Stimulated activated CD8-positive, alpha-beta memory T cell treated with anti-CD3 and anti-CD28 coated beads, Interleukin-2, amount 100 ng/mL, for 48 hours (primary cell): ENCODE measurements around the gene STARD3.

Source experiments
- DNase-seq, 2 donors: peaks; one replicate each; pipeline ENCODE4 v3.0.0-alpha.2; 2020; ENCODE audit warnings: low read depth in 2 of 2

Gene STARD3

DNA sequence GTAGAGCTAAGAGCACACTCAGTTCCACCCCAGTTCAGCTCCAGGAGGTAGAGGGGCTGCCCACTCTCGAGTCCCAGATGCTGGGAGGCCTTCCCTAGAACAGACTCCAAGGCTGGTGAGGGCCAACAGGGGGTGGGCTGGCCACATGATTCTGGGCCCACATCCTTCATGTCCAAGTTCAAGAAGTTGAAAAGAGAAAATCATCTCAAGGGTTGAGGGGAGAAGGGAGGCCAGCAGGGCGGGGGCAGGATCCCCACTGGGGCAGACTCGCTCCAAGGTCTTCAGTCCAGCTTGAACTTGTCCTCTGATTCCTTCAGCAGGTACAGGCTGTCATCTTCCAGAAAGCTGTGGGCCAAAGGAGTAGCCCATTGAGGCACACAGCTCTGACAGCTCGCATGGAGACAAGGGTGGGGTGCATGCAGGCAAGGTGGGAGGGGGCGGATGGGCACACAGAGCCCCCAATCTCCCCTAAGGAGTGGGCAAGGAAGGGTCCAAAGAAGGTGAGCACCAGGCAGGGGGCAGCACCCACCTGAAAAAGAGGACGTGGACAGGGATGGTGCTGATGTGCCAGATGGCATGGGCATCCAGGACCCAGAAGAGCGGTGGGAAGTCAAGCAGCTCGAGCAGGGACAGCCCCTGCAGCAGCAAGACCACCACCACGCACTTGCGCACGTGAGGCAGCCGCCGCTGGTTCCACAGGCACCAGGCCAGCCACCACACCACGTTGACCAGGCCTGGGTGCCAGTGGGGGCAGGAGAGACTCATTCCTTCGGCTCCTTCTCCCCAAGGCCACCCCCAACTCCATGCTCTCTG lies 35.8 kb downstream of the STARD3 start:
- no peak for DNase-seq

DNA sequence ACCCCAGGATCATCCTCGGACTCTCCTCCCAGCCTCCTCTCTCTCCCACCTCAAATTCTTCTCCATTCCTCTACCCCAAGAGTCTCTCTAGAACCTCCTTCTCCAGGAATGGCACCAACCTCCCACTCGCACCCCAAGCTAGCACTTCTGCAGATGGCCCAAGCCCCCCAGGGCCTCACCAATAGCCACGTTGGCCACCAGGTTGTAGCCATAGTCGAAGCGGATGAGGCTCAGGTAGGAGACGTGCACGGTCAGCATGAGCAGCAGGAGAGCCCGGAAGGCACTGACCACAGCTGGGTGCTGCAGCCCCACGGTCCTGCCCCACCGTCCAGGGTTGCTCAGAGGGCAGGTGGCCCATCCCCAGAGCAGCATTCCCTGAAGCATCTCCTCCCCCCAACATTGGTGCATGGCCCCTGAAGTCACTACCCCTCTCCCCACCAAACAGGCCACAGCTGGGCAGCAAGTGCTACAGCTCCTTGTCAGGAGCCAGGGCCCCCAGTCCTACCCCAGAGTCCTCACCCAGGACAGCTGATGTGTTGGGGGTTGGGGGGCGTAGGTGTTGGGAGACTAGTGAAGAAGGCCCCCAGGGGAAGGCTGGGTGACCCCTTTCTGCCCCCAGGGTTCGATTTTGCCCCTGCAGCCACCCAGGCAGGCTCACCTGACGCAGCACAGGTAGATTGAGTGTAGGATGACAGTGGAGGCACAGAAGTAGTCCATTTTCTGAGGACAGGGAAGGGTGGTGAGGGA lies 36.6 kb downstream of the STARD3 start:
- no peak for DNase-seq

DNA sequence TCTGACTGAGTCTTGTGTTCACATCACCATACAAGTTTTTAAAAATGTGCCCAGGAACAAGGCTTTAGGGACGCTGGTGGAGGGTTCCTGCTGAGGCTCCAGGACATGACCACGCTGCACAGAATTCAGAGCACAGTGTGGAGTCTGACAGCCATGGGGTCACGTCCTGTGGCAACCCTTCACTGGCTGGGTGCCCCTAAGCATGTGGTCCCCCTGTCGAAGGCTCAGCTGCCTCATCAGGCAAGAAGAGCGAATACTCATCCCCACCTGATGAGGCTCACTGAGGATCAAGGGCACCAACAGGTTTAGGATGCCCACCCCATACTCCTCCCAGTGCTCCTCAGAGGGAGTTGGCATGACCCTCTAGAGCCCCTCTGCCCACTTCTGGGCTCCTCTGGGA lies 37.2 kb downstream of the STARD3 start:
- DNase-seq, result no peak

- DNase-seq, result no peak
These were observed 37.9 kb downstream of the STARD3 start for GRCh38 chr17:39674702-39675389.

DNA sequence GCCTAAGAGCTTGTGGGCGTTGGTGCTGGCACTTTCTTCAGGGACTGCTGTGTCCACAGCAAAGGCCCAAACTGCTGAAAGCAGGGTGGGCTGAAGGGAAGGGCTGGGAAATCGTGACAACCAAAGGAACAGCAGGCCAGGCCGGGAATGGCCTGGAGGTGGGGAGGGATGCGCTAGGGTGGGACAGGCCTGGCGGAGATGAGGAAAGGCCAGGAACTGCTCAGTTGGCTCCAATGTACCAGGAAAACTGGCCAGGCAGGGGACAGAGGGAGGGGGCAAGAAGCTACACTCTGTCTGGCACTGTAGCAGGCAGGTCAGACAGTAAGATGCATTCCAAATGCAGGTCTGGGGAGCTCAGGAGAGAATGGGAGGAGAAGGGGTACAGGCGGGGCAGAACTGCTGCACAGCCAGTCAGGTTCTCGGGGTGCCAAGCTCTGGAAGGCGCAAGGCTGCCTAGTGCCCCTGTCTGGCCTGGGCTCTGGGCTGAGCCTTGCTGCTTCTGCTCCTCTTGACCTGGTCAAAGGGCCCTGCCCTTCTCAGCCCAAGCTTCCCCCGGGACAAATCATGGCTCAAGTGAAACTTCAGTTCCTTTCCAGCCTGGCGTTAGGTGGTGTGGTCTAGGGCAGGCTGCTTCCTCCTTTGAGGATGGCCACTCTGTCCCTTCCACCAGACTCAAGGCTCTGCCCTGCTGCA lies 38.6 kb downstream of the STARD3 start:
- no peak for DNase-seq

GRCh38 chr17:39676198-39676819 lies 39.4 kb downstream of the STARD3 start:
- peak; percentile 22 to 36 for DNase-seq

DNA sequence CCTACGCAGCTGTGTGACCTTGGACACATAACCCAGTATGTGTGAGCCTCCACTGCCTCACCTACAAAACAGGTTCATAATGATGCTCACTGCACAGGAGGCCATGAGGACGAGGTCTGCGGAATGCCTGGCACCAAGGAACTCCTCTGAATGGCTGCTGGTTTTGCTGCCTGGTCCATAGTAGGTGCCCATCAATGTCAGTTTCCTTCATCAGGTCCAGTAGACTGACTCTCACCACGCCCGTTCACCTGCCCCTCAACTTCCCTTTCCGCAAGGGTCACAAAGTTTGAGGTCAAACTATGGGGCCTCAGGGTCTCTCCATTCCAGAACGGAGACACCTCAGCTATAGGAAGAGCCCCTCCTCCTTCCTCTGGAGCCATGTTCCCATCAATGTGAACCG lies 40.1 kb downstream of the STARD3 start:
- no peak for DNase-seq

GRCh38 chr17:39677542-39678339 lies 40.8 kb downstream of the STARD3 start:
- no peak for DNase-seq

- no peak for DNase-seq
These were observed 41.6 kb downstream of the STARD3 start for GRCh38 chr17:39678340-39679116.

DNA sequence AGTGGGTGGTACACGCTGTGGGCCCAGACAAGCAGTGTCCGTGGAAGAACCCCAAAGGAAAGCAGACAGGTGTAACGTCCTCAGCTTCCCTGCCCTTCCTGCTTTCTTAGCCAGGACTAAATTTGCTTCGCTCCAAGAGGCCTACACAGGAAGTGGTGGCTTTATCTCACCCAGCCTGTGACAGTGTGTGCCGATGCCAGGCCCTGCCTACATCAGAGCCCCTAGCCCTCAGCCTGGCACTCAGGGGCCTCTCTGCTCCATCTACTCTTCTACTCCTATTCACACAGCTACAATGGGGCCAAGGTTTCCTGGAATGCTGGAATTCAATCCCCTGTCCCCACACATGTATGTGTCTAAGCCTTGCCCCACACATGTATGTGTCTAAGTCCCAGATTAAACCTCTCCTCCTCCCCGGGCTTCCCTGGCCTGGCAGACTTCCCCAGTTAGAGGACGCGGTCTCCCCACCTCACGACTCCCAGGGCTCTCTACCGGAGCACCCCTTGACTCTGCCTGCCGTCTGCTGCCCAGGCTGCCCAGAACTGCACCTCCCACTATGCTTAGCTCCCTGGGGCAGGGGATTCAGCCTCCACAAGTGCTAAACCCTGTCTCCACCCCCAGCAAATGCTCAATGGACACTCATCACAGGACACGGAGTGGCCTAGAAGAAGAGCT lies 42.7 kb downstream of the STARD3 start:
- DNase-seq, result no peak

DNA sequence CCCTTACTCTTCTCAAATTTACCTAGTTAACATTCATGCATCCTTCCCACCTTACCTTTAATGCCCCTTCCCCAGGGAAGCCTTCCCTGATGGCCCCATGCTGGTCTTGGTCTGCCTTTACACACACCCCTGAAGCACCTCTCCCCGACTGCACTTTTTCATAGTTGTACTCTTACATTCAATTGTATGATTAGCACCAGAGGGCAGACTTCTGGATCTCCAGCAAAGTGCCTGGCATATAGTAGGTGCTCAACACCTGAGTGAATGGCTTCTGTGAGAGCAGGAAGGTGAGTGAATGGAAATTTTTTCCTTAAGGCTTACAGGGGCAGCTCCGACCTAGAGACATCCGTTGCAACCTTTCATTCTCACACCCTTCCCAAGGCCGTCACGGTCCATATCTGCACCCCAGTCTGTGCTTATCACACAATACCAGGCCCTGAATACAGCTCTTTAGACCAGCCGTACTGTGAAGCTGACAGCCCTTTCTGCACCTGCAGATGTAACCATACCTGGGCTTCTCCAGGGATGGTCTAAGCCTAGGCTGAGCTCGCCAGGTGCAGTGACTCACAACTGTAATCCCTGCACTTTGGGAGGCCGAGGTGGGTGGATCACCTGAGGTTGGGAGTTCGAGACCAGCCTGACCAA lies 46.5 kb downstream of the STARD3 start:
- no peak for DNase-seq

- DNase-seq, result no peak
These were observed 47.6 kb downstream of the STARD3 start for GRCh38 chr17:39684369-39685192.

GRCh38 chr17:39687101-39687545 lies 50.2 kb downstream of the STARD3 start:
- no peak for DNase-seq

DNA sequence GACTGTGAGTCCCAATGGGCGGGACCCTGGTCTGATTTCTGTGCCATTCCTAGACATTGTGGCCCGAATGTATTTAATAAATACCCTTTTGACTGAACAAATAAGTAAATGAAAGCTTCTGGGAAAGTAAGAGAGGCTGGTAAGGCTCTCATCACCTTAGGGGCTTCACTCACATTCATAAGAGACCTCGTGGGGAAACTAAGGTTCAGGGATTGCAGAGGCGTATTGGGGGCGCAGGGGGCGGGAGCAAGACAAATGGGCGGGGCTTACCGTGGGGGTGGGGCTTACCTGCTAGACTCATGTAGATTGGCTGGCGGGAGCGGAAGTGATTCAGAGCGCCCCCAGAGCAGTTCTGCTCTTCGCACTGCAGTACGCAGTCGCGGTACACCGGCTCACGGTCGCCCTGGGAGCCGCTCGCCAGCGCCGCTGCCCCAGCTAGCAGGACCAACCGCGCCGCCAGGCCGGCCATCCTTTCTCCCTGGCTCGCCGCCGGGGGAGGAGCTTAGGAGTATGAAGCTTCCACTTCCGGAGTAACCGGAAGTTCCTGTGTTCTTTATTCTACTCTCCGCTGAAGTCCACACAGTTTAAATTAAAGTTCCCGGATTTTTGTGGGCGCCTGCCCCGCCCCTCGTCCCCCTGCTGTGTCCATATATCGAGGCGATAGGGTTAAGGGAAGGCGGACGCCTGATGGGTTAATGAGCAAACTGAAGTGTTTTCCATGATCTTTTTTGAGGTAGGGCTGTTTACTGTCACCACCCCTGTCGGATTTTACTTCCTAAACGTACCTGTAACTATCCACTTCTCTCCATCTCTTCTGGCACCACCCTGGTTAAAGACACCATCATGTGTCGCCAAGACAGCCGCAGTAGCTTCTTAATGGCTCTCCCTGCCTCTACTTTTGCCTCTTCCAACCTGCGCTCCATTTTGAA lies 50.9 kb downstream of the STARD3 start, which contains the start of gene PGAP3:
TSS of gene PGAP3 (minus strand) at position 512 of the 929 bp plus-strand sequence. CDS start at position 469, 43 bp downstream.
- DNase-seq, result peak; percentile 83 to 91

- no peak for DNase-seq
These were observed 51.5 kb downstream of the STARD3 start for GRCh38 chr17:39688475-39688835.

GRCh38 chr17:39688945-39689344 lies 52.0 kb downstream of the STARD3 start:
- DNase-seq, result no peak

DNA sequence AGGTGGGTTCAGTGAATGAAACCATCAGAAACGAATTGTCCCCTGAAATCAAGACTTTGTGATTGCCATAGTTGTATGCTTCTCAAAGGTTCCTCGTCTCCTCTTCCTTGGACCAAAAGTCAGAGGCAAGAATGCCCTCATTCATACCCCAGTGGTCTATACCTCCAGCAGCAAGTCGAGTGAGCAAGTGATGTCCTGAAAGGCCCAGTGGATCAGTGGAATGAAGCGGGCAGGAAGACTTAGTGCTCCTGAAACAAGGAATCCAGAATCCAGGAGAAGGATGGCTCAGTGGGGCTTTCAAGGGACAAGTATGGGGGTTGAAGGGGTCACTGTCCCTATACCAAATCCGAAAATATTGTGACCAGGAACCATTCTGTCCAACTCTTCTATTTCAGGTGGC lies 57.6 kb downstream of the STARD3 start:
- no peak for DNase-seq
